Ascending aorta (tissue), 2 donors: ENCODE results near the gene MPO. TPM values are rescaled to one million over a fixed set of nuclear protein-coding genes. Genes with fewer than 3 reads are reported as not detected.

Experiments
- DNase-seq, 2 donors: peaks; one replicate each; pipeline ENCODE4 v3.0.0-alpha.2; 2019; ENCODE audit warnings: low spot score in 2 of 2
- H3K27ac ChIP-seq, 2 donors: fragments of 200-600 bp; sonication (generic); one replicate each; pipeline ENCODE4 v1.5.1; 2016 to 2017; ENCODE audit warnings: mild to moderate bottlenecking in 1 of 2
- H3K27me3 ChIP-seq: fragments of 200-600 bp; sonication (generic); one replicate; pipeline ENCODE4 v1.5.1; 2017
- H3K36me3 ChIP-seq, 2 donors: fragments of 200-600 bp; sonication (generic); one replicate each; pipeline ENCODE4 v1.5.1; 2016
- H3K4me1 ChIP-seq, 2 donors: fragments of 200-600 bp; sonication (generic); one replicate each; pipeline ENCODE4 v1.5.1; 2016 to 2017; ENCODE audit warnings: mild to moderate bottlenecking in 1 of 2
- H3K4me3 ChIP-seq, 2 donors: fragments of 200-600 bp; sonication (generic); one replicate each; pipeline ENCODE4 v1.5.1; 2016 to 2017; ENCODE audit warnings: mild to moderate bottlenecking in 1 of 2
- H3K9me3 ChIP-seq, 2 donors: fragments of 200-600 bp; sonication (generic); one replicate each; pipeline ENCODE4 v1.5.1; 2016
- CTCF ChIP-seq, 3 experiments: fragments of 200-600 bp in 2 of 3; fragments of 450-650 bp in 1 of 3; sonication (generic) in 2 of 3; IDR thresholded peaks; one replicate each; pipeline ENCODE4 v1.5.1; 2016 to 2019; ENCODE audit warnings: antibody characterized with exemption in 3 of 3, mild to moderate bottlenecking in 1 of 3, moderate library complexity in 1 of 3
- intact Hi-C: fragments of 100-400 bp; cut with DNase I; formaldehyde crosslinking; loops from one replicate; pipeline ENCODE4 v1.15.1; 2023
- total RNA-seq: library from RNA; depleted of rRNA; stranded (reverse); fragments of >200 nt; gene quantifications from one replicate; pipeline ENCODE4 v1.1.0, GENCODE V29; 2016

Gene MPO
- total RNA-seq, 1 donor from 2014 or later = 1.8 TPM

DNA sequence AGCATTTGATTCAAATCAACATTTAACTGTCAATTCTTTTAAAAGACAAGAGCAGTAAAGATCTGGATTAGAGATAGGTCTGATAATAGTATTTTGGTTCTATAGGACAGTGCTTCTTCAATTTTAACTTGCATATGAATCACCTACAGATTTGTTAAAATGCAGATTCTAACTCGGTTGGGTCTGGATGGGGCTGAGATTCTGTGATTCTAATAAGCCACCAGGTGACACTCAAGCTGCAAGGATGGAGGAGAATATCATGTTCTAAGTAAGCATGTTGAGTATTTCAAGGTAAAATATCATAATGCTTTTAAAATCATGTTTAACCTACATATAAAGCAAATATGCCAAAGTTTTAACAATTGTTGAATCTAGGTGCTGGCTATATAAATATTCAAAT lies 32.1 kb upstream of the MPO start:
- H3K9me3 ChIP-seq = no peaks in the 10 kb centered on the region
- no peak overlapping the region for H3K27ac ChIP-seq
- no peak overlapping the region for H3K4me3 ChIP-seq
- peaks cover 0 to 17% of the 10 kb centered on the region in 2 donors for H3K36me3 ChIP-seq
- no peak for DNase-seq
- no peak for TF ChIP-seq CTCF (IDR thresholded peaks at IDR 0.05)
- intact Hi-C loops = no loop called here
- H3K27me3 ChIP-seq = no peaks in the 10 kb centered on the region
- H3K4me1 ChIP-seq = no peaks in the 10 kb centered on the region

GRCh38 chr17:58312021-58312630 lies 31.4 kb upstream of the MPO start:
- H3K9me3 ChIP-seq = no peaks in the 10 kb centered on the region
- intact Hi-C loops = no loop called here
- H3K4me1 ChIP-seq = no peaks in the 10 kb centered on the region
- no peaks in the 10 kb centered on the region for H3K27me3 ChIP-seq
- H3K27ac ChIP-seq = no peak overlapping the region
- no peak overlapping the region for H3K4me3 ChIP-seq
- no peak for TF ChIP-seq CTCF (IDR thresholded peaks at IDR 0.05)
- peak in 1 of 2 donors; percentile 62 for DNase-seq
- H3K36me3 ChIP-seq = peaks cover 0 to 20% of the 10 kb centered on the region in 2 donors

GRCh38 chr17:58311429-58311894 lies 30.7 kb upstream of the MPO start:
- DNase-seq = peak in 1 of 2 donors; percentile 61
- Histone ChIP-seq H3K4me1 (no peaks in the 10 kb centered on the region), H3K4me3 (no peak overlapping the region), H3K9me3 (no peaks in the 10 kb centered on the region), H3K27me3 (no peaks in the 10 kb centered on the region), H3K27ac (no peak overlapping the region), H3K36me3 (peaks cover 0 to 20% of the 10 kb centered on the region in 2 donors)
- no peak for TF ChIP-seq CTCF (IDR thresholded peaks at IDR 0.05)
- intact Hi-C loops = no loop called here

DNA sequence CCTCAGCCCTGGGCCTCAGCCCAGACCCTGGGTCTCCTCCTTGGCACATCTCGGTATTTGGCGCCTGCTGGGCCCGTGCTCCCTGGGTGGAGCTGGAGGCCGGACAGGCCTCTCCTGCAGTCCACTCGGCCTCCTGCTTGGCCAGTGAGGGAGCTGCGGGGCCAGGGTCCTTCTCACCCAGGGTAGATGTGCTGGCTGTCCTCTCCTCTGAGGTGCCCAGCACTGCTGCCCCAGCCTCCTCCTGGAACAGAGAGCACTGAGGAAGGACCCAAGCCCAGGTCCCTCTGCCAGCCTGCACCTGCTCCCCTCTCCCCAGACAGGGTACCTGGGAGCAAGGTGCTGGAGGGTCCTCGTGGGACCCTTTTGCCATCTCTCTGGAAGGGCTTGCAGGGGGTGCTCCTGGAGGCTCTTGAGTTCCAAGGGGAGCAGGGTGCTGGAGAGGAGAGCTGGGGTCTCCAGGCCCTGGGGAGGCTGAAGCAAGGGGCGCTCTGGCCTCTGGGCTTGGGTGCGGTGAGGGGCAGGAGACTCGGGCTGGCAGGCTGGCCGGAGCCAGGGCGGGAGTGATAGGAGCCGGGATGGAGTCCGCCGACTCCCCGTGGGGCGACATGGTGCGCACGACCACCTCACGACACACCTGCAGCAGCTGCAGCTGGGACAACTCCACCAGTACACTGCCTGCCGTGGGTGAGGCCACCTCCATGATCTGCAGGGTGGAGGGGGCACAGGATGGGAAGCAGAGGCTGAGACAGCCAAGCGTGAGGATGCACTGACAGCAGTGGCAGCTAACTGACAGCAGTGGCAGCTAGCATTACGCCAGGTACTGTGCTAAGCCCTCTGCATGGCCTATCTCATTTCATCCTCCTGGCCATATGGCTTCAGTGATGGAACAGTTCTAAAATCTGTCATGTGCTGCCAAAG lies 30.0 kb upstream of the MPO start:
- H3K9me3 ChIP-seq = no peaks in the 10 kb centered on the region
- DNase-seq = peak in 1 of 2 donors; percentile 58
- H3K36me3 ChIP-seq = peaks cover 0 to 20% of the 10 kb centered on the region in 2 donors
- no peak overlapping the region for H3K4me3 ChIP-seq
- no peak overlapping the region for H3K27ac ChIP-seq
- TF ChIP-seq CTCF (IDR thresholded peaks at IDR 0.05) = no peak
- intact Hi-C loops = no loop called here
- H3K27me3 ChIP-seq = no peaks in the 10 kb centered on the region
- H3K4me1 ChIP-seq = no peaks in the 10 kb centered on the region

DNA sequence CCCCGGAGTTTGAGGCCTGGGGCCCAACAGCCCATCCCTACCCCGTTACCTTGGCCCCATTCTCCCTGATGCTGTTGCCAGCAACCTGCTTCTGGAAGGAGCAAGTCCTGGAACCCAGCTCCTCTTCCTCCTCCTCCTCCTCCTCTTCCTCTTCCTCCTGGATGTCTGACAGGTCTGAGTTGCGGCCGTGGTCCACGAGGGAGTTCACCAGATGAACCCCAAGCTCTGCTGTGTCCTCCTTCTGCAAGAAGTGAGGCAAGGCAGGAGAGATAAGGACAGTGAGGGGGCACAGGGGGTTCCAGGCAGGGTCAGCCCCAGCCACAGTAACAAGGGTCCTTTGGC lies 29.2 kb upstream of the MPO start:
- intact Hi-C loops = no loop called here
- Histone ChIP-seq H3K9me3 (no peaks in the 10 kb centered on the region), H3K4me3 (no peak overlapping the region), H3K36me3 (peaks cover 0 to 20% of the 10 kb centered on the region in 2 donors), H3K4me1 (no peaks in the 10 kb centered on the region), H3K27ac (no peak overlapping the region), H3K27me3 (no peaks in the 10 kb centered on the region)
- no peak for TF ChIP-seq CTCF (IDR thresholded peaks at IDR 0.05)
- no peak for DNase-seq
